Jurkat, Clone E6-1 (cell line): ENCODE results near the gene SDC1.

ENCODE experiments used
- DNase-seq: peaks from one replicate; pipeline ENCODE4 v3.0.0-alpha.2; 2011; ENCODE audit warnings: low read depth, low spot score
- H3K4me3 ChIP-seq: 2 replicates; pipeline ENCODE4 v1.5.1; 2011; ENCODE audit warnings: mild to moderate bottlenecking, low read length, control low read depth, moderate library complexity

The SDC1 gene

GRCh38 chr2:20164061-20164733 lies 60.7 kb downstream of the SDC1 start:
- no peak overlapping the region for H3K4me3 ChIP-seq
- no peak for DNase-seq

- no peak for DNase-seq
- H3K4me3 ChIP-seq: no peak overlapping the region
Observed at GRCh38 chr2:20159411-20160070, 65.4 kb downstream of the SDC1 start.

- no peak overlapping the region for H3K4me3 ChIP-seq
- no peak for DNase-seq
Observed at GRCh38 chr2:20157193-20157891, 67.6 kb downstream of the SDC1 start.

DNA sequence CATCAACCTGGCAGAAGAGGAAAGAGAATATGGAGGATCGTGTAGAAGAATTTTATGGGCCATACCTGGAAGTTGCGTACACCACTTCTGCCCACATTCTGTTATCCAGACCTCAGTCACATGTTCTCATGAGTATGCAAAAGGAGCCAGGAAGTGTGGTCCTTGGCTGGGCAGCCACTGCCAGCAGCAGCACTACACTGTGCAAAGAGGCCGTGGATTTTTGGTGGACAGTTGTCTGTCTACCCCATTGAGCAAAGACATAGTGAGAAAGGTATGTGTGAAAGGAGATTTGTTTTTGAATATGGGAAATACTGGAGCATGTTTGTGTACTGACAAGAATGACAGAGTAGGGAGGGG lies 68.1 kb downstream of the SDC1 start:
- H3K4me3 ChIP-seq: no peak overlapping the region
- DNase-seq: no peak

GRCh38 chr2:20156076-20156759 lies 68.7 kb downstream of the SDC1 start:
- DNase-seq: no peak
- H3K4me3 ChIP-seq: no peak overlapping the region

DNA sequence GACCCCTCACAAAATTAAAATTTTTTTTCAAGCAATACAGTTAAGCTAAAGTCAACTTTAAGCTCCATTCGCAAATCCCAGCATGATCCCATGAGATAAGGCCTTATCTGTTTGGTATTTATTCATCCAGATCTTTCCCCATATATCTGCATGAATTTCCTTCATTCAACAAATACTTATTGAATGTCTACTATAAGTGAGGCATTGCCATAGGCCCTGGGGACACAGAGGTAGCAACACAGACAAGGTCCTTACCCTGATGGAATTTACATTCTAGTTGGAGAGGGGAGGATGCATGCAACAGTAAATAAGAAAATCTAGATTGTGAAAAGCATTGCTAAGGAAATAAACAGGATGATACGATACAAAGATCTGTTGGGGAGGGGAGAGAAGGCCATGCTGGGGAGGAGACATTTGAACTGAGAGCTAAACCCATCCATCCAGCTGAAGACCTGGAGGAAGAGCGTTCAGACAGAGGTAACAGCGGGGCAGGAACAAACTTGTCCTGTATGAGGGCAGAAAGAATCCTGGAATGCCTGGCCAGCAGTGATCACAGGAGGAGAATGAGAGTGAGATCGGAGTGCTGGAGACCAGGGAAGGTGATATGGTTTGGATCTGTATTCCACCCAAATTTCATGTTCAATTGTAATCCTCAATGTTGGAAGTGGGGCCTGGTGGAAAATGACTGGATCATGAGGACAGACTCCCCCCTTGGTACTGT lies 71.6 kb downstream of the SDC1 start:
- no peak for DNase-seq
- no peak overlapping the region for H3K4me3 ChIP-seq

DNA sequence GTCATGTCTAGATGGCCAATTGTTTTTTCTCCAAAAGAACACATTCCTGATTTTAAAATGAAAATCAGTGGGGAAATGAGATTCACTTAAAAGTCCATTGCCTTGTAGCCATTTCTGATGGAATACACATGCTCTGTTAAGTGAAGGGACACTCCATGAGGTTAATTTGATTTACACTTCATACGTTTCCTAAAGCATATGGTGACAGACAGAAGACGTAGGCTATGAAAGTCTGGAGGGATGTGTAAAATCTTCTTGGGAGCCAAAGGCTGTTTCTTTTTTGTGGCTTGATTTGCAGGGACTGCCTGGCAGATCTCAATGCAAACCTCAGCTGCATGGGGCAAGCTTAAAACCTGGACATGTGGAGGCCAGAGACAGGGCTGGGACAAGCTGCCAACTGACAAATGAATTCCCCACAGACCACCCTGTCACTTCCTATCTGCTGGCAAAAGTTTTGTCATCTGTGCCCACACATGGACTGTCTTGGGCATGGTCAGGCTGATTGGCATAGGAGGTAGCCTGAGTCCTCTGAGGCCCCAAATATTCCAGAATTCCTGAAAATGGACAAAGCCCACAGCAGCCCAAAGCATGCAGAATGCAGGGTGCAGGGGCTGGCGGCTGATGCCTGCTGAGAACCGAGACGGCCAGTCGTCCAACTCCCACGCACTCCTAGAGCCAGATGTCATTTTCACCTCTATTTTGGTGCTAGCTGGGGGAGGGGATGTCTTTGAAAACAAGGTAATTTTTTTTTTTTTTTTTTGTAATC lies 73.9 kb downstream of the SDC1 start:
- H3K4me3 ChIP-seq: no peak overlapping the region
- no peak for DNase-seq
